Measurements from ENCODE around the gene MLLT1. TPM values are rescaled to one million over a fixed set of nuclear protein-coding genes. Genes with fewer than 3 reads are reported as not detected.

Gene MLLT1
- total RNA-seq, 1 donor from 2014 or later = 5.6 TPM

DNA sequence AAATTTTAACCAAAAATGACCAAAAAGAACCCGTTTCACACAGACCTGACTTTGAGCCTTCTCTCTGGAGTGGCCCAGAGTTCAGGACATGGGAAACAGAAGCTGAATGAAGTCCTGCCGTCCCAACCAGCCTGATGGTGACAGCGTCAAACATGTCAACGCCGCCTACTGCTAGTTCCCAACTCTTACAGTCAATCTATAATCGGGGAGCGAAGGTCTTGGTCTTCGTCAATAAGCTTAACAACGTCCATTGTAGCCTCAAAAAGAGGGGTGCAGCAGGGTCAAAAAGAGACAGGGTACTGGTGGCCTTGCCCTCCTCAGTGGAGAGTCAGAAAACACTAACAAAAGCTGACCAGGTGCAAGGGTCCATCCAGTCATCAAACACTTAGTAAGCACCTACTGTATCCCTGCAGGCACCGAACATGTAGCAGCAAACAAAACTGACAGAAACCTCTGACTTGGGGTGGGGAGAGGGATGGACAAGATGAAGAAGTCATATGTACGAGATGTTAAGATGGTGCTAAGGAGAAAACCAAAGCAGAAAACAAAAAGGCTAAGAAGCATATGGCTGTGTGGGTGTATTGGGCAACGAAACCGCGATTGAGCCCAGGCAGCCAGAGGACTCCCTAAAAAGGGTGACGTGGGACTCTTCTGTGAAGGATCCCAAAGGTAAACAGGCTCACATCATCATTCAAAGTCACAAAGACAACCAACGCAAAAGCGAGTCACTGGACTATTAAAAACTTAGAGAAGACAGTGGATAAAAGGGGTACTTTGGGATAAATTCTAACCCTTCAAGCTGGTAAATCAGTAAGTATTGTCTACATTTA lies 12.0 kb downstream of the MLLT1 start:
- Mint-ChIP-seq H3K9me3 (no peaks in the 10 kb centered on the region), H3K4me1 (peaks cover 26% of the 10 kb centered on the region), H3K4me3 (no peak overlapping the region), H3K27ac (no peak overlapping the region), H3K36me3 (peaks cover 23% of the 10 kb centered on the region), H3K27me3 (ENCODE audit: insufficient read depth, low read depth) (no peaks in the 10 kb centered on the region)
- no peak overlapping the region for H3K27ac ChIP-seq
- H3F3A ChIP-seq (ENCODE audit: low read depth) = peaks cover 19% of the 10 kb centered on the region
- DNase-seq (ENCODE audit: low spot score) = no peak
- TF ChIP-seq EZH2phosphoT487 (IDR thresholded peaks at IDR 0.05) (no peak), EZH2 (IDR thresholded peaks at IDR 0.05) (no peak)
- TF ChIP-seq, protein P1, sequence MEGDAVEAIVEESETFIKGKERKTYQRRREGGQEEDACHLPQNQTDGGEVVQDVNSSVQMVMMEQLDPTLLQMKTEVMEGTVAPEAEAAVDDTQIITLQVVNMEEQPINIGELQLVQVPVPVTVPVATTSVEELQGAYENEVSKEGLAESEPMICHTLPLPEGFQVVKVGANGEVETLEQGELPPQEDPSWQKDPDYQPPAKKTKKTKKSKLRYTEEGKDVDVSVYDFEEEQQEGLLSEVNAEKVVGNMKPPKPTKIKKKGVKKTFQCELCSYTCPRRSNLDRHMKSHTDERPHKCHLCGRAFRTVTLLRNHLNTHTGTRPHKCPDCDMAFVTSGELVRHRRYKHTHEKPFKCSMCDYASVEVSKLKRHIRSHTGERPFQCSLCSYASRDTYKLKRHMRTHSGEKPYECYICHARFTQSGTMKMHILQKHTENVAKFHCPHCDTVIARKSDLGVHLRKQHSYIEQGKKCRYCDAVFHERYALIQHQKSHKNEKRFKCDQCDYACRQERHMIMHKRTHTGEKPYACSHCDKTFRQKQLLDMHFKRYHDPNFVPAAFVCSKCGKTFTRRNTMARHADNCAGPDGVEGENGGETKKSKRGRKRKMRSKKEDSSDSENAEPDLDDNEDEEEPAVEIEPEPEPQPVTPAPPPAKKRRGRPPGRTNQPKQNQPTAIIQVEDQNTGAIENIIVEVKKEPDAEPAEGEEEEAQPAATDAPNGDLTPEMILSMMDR (IDR thresholded peaks at IDR 0.05) = no peak
- H3K27me3 ChIP-seq = no peaks in the 10 kb centered on the region
- H3K9ac ChIP-seq = no peak overlapping the region
- H2AFZ ChIP-seq (replicated peaks) = no peak overlapping the region
- peaks cover 99% of the 10 kb centered on the region for H3K79me2 ChIP-seq (ENCODE audit: low read depth)
- no peak overlapping the region for H3K4me3 ChIP-seq
- peaks cover 87% of the 10 kb centered on the region for H4K20me1 ChIP-seq (ENCODE audit: low read depth)
- H3K4me2 ChIP-seq = no peak overlapping the region
- H3K9me3 ChIP-seq (ENCODE audit: low read depth) = no peaks in the 10 kb centered on the region
- H3K4me1 ChIP-seq = peaks cover 31% of the 10 kb centered on the region
- H3K36me3 ChIP-seq = no peaks in the 10 kb centered on the region

DNA sequence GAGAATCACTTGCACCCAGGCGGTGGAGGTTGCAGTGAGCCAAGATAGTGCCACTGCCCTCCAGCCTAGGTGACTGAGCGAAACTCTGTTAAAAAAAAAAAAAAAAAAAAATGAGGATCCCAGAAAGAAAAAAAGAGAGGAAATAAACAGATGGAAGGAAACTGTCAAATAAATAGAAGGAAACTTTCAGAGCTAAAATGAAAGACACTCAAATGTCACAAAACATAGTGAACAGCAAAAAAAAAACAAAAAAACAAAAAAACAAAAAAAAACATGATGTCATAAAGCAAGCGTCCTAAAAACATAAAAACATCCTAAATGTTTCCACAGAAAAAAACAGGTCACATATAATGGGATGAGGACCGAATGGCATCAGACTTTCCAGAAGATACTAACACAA lies 15.0 kb downstream of the MLLT1 start:
- Histone ChIP-seq H3K9me3 (ENCODE audit: low read depth) (no peaks in the 10 kb centered on the region), H3K4me1 (peaks cover 13% of the 10 kb centered on the region), H3K4me3 (no peak overlapping the region), H4K20me1 (ENCODE audit: low read depth) (peaks cover 73% of the 10 kb centered on the region), H3K9ac (no peak overlapping the region), H3K79me2 (ENCODE audit: low read depth) (peaks cover 79% of the 10 kb centered on the region), H3F3A (ENCODE audit: low read depth) (peaks cover 12% of the 10 kb centered on the region), H3K27ac (no peak overlapping the region), H2AFZ (replicated peaks) (no peak overlapping the region), H3K36me3 (no peaks in the 10 kb centered on the region), H3K27me3 (no peaks in the 10 kb centered on the region), H3K4me2 (peak overlapping the region; percentile 53)
- H3K27ac Mint-ChIP-seq = no peak overlapping the region
- DNase-seq (ENCODE audit: low spot score) = no peak
- H3K9me3 Mint-ChIP-seq = no peaks in the 10 kb centered on the region
- H3K4me1 Mint-ChIP-seq = peaks cover 7% of the 10 kb centered on the region
- H3K27me3 Mint-ChIP-seq (ENCODE audit: insufficient read depth, low read depth) = no peaks in the 10 kb centered on the region
- H3K4me3 Mint-ChIP-seq = no peak overlapping the region
- H3K36me3 Mint-ChIP-seq = peaks cover 16% of the 10 kb centered on the region
- TF ChIP-seq EZH2 (IDR thresholded peaks at IDR 0.05) = no peak
- TF ChIP-seq EZH2phosphoT487 (IDR thresholded peaks at IDR 0.05) = no peak
- TF ChIP-seq, protein P1 (IDR thresholded peaks at IDR 0.05) = no peak

- Mint-ChIP-seq H3K27ac (peak overlapping the region; percentile 50), H3K4me3 (no peak overlapping the region), H3K36me3 (peaks cover 18% of the 10 kb centered on the region), H3K27me3 (ENCODE audit: insufficient read depth, low read depth) (no peaks in the 10 kb centered on the region), H3K9me3 (no peaks in the 10 kb centered on the region), H3K4me1 (peaks cover 7% of the 10 kb centered on the region)
- H3K9ac ChIP-seq = no peak overlapping the region
- DNase-seq (ENCODE audit: low spot score) = peak; percentile 55
- peaks cover 79% of the 10 kb centered on the region for H3K79me2 ChIP-seq (ENCODE audit: low read depth)
- H3K36me3 ChIP-seq = no peaks in the 10 kb centered on the region
- H3K27me3 ChIP-seq = no peaks in the 10 kb centered on the region
- no peak overlapping the region for H2AFZ ChIP-seq (replicated peaks)
- peak overlapping the region; percentile 53 for H3K4me2 ChIP-seq
- H3F3A ChIP-seq (ENCODE audit: low read depth) = peaks cover 12% of the 10 kb centered on the region
- TF ChIP-seq EZH2 (IDR thresholded peaks at IDR 0.05) (no peak), EZH2phosphoT487 (IDR thresholded peaks at IDR 0.05) (no peak)
- TF ChIP-seq, protein P1 (IDR thresholded peaks at IDR 0.05) = no peak
- no peaks in the 10 kb centered on the region for H3K9me3 ChIP-seq (ENCODE audit: low read depth)
- peaks cover 13% of the 10 kb centered on the region for H3K4me1 ChIP-seq
- peaks cover 65% of the 10 kb centered on the region for H4K20me1 ChIP-seq (ENCODE audit: low read depth)
- peak overlapping the region; percentile 7 for H3K4me3 ChIP-seq
- H3K27ac ChIP-seq = peak overlapping the region; percentile 79
Measured at GRCh38 chr19:6263735-6264444, 15.9 kb downstream of the MLLT1 start.
